ENCODE data around the gene CDH24.

- TF ChIP-seq CTCF (conservative IDR thresholded peaks at IDR 0.05; ENCODE audit: low read depth, low read length) (peak; percentile 89), POLR2A (IDR thresholded peaks at IDR 0.05; ENCODE audit: low read depth, low read length) (no peak; the same call in 1 of the 2 replicates), RAD21 (IDR thresholded peaks at IDR 0.05; ENCODE audit: low read length) (peak; percentile 82), MAZ (IDR thresholded peaks at IDR 0.05; ENCODE audit: borderline replicate concordance, low read depth, low read length) (peak; percentile 35; the same call in 1 of the 2 replicates), CEBPB (IDR thresholded peaks at IDR 0.05; ENCODE audit: low read depth, low read length) (no peak), SMC3 (IDR thresholded peaks at IDR 0.05; ENCODE audit: low read depth, low read length) (peak; percentile 83), RCOR1 (IDR thresholded peaks at IDR 0.05; ENCODE audit: insufficient replicate concordance, low read length) (no peak), RFX5 (IDR thresholded peaks at IDR 0.05; ENCODE audit: low read depth, low read length) (no peak), FOS (IDR thresholded peaks at IDR 0.05; ENCODE audit: low read depth, low read length) (no peak), CHD1 (IDR thresholded peaks at IDR 0.05; ENCODE audit: low read depth, low read length) (no peak), MAFK (IDR thresholded peaks at IDR 0.05; ENCODE audit: low read depth, low read length) (no peak), MXI1 (IDR thresholded peaks at IDR 0.05; ENCODE audit: borderline replicate concordance, low read depth, low read length) (peak; percentile 11; the same call in 1 of the 2 replicates)
- TF ChIP-seq, protein P1, sequence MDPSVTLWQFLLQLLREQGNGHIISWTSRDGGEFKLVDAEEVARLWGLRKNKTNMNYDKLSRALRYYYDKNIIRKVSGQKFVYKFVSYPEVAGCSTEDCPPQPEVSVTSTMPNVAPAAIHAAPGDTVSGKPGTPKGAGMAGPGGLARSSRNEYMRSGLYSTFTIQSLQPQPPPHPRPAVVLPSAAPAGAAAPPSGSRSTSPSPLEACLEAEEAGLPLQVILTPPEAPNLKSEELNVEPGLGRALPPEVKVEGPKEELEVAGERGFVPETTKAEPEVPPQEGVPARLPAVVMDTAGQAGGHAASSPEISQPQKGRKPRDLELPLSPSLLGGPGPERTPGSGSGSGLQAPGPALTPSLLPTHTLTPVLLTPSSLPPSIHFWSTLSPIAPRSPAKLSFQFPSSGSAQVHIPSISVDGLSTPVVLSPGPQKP (IDR thresholded peaks at IDR 0.05; ENCODE audit: borderline replicate concordance, low read depth, low read length) = no peak
- TF ChIP-seq, protein P2, sequence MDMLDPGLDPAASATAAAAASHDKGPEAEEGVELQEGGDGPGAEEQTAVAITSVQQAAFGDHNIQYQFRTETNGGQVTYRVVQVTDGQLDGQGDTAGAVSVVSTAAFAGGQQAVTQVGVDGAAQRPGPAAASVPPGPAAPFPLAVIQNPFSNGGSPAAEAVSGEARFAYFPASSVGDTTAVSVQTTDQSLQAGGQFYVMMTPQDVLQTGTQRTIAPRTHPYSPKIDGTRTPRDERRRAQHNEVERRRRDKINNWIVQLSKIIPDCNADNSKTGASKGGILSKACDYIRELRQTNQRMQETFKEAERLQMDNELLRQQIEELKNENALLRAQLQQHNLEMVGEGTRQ (IDR thresholded peaks at IDR 0.05; ENCODE audit: low read depth, low read length) = no peak; the same call in 1 of the 2 replicates
Observed at GRCh38 chr14:23057757-23058653, 685 bp upstream of the CDH24 start.

Data from IMR-90 (cell line).